Stimulated activated CD4-positive, alpha-beta T cell treated with anti-CD3 and anti-CD28 coated beads, Interleukin-12 subunit alpha, Interleukin-12 subunit beta, amount 100 ng/mL, for 24 hours (primary cell): Measurements from ENCODE around the gene KRT40.
"Not testable (repeated sequence)": the region's sequence is repeated elsewhere in the genome, so short reads cannot be mapped to it uniquely, and the experiment has no call there.

Source experiments
- DNase-seq, 2 experiments: peaks; one replicate each; pipeline ENCODE4 v3.0.0-alpha.2; 2020; ENCODE audit warnings: low read depth in 2 of 2

The KRT40 gene

DNA sequence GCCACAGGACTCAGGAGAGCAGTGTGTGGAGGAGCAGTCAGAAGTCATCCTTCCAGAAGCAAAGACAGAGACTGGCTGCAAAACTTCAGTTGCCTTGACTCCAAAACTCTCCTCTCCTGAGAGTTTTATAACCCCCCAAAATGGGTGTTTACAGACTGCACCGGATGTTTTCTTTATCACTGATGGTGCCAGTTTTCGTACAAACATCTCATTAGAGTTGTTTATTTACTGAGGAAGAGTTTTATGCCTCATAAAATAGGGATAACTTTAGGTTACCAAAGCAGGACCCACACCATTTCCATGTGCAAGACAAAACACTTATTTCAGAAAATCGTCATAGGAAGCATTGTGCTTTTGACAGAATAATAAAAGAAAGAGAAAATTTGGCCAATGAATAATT lies at the start of gene KRT40:
Gene KRT40 (minus strand): TSS at position 101 of the 400 bp plus-strand sequence. CDS start 53 bp downstream, at position 48.
- DNase-seq = no peak

GRCh38 chr17:41029633-41030245 lies 45.6 kb upstream of the KRT40 start, which contains the start of gene KRTAP1-4:
Gene KRTAP1-4 (minus strand): TSS chr17:41030195. CDS start chr17:41030078, 117 bp downstream.
- DNase-seq = no peak

DNA sequence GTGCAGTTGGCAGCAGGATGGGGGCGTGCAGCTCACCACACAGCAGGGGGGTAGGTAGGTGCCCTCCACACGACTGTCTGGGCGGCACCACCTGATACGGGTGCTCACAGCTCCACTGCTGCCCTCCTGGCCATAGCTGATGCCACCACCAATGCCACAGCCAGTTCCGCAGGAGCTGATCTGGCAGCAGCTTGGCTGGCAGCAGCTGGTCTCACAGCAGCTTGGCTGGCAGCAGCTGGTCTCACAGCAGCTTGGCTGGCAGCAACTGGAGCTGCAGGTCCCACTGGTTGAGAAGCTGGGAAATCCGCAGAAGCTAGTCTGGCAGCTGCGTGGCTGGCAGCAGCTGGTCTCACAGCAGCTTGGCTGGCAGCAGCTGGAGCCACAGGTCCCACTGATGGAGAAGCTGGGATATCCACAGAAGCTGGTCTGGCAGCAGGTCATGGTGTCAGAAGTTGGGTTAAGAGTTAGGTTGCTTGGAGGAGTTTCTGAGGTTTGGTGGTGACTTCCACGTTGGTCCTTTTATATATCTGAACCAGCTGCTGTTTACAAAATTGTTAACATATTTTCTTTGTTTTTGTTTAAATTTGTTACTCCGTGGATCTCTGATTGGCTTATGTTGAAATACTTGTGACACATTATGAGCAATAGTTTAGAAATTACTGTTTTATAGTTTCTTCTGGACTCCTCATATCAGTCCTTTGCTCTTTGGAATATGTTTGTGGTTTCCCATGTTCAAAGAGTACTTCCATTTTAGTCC lies 42.8 kb upstream of the KRT40 start, which contains the start of gene KRTAP1-5:
Gene KRTAP1-5 (minus strand): TSS at position 494 of the 757 bp plus-strand sequence. CDS start 53 bp downstream, at position 441.
- DNase-seq = no peak

- no peak for DNase-seq
Observed at GRCh38 chr17:41024697-41025096, 40.6 kb upstream of the KRT40 start.

- DNase-seq = no peak
Observed at GRCh38 chr17:41020336-41020735, 36.2 kb upstream of the KRT40 start.

GRCh38 chr17:41019415-41019814 lies 35.3 kb upstream of the KRT40 start:
- DNase-seq = no peak

DNA sequence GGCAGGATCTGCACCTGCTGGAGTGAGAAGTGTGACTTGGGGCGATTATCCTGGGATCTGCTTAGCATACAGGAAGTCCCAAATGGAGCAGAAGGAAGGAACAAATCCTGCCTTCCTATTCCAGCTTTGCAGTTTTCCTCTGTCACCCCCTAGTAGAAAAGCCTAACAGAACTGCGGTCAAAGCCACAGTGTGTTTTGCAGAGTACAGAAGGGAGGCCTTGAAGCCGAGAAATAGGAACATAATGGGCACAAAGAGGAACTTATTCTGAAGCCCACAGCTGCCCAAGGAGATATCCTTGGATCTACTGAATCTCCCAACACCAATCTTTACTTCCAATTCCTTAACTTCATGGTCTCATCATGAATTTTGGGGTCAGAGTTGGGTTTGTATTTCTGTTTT lies 34.4 kb upstream of the KRT40 start:
- DNase-seq = no peak

- DNase-seq = no peak
Observed at GRCh38 chr17:41016578-41017215, 32.6 kb upstream of the KRT40 start.

GRCh38 chr17:41015454-41015853 lies 31.3 kb upstream of the KRT40 start:
- no peak for DNase-seq

- no peak for DNase-seq
Observed at GRCh38 chr17:41013606-41014005, 29.5 kb upstream of the KRT40 start.

GRCh38 chr17:41013181-41013580 lies 29.1 kb upstream of the KRT40 start:
- no peak for DNase-seq

- DNase-seq = no peak
Observed at GRCh38 chr17:41012326-41013120, 28.4 kb upstream of the KRT40 start.

DNA sequence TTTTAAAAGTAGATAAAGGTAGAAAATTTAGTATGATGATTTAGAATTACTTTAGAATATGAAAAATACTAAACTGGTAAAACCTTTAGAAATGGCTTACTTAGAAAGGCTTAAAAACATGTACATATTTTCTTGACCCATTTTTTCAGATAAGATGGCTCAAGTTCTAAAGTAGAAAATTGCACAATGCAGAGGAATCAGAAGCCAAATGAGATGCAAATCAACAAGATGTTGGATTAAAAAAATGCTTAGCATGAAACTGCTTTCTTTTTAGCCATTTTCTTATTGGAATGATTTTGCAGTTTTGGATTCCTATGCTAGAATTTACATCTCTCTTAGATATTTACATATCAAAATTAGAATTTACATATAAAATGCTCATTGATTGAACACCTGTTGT lies 26.3 kb upstream of the KRT40 start:
- no peak for DNase-seq

GRCh38 chr17:41009936-41010335 lies 25.8 kb upstream of the KRT40 start:
- no peak for DNase-seq

DNA sequence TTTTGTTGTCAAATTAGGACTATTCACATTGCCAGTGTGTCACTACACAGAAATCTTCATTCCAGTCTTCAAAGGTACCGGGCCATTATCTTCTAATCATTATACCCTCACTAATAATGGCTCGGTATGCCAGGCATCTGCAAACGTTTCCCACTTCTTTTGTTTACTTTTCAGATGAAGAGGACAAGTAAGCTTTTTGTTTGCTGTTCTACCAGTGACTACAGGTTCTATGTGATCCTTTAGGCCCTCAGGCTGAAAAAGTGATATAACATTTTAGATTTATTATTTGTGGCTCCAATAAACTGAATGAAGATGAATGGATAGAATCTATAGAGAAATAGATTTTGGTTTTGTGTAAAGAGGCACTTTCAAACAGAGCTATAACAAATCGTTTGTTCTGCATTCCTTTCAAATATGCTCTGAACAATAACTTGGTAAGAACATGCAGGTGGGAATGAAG lies 25.2 kb upstream of the KRT40 start:
- no peak for DNase-seq

DNA sequence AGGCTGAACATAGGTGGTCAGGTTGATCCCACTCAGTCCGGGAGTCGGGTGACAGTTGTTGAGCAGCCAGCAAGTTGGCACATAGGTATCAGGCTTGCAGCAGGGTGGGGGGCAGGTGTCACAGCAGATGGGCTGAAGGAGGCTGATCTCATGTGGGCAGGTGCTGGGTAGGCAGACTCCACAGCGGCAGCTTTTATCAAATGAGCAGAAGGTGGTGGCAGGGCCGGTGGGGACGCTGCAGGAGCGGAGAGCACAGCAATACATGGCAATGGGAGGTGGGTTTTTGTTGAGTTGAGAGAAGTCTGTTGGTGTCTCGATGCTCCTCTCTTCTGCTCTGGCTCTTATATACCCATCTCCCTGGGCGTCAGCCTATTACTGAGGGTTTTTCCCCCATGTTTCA lies 24.7 kb upstream of the KRT40 start, which contains the start of gene KRTAP3-1:
Gene KRTAP3-1 (minus strand): TSS at position 318 of the 400 bp plus-strand sequence. CDS start 54 bp downstream, at position 264.
- no peak for DNase-seq

GRCh38 chr17:41004397-41004796 lies 20.3 kb upstream of the KRT40 start:
- DNase-seq = no peak

DNA sequence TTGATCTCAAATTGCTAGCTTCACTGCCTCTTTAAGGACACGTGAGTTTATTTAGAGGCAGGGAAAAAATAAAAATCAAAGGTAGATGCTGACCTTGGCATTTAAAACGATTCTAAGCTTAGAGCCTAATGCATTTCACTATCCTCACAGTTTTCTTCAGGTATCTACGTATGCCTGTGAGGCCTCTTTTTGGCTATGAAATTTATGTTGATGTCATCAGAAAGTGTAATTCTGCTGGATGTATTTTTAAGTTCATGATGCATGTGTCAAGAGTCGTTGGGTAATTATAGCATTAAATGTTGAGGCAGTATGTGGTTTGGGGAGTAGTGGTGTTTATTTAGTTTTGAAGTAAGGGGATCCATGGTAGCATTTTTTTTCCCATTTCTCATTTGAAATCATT lies 19.8 kb upstream of the KRT40 start:
- no peak for DNase-seq

DNA sequence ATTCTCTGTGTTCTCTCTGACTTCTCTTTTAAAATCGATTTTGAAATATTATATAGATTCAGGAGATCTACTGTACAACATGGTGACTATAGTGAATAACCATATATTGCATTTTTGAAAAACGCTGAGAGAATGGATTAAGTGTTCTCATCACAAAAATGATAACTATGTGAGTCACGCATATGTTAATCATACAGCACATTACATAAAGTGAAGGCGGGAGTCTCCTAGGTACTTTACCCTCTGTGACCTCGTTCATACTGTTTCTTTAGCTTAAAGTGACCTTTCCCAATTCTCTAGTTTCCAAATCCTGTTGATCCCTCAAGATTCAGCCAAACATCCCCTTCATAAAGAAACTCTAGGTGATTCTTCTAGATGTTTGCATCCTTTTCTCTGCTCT lies 18.7 kb upstream of the KRT40 start:
- no peak for DNase-seq

GRCh38 chr17:41001795-41002194 lies 17.7 kb upstream of the KRT40 start:
- no peak for DNase-seq

DNA sequence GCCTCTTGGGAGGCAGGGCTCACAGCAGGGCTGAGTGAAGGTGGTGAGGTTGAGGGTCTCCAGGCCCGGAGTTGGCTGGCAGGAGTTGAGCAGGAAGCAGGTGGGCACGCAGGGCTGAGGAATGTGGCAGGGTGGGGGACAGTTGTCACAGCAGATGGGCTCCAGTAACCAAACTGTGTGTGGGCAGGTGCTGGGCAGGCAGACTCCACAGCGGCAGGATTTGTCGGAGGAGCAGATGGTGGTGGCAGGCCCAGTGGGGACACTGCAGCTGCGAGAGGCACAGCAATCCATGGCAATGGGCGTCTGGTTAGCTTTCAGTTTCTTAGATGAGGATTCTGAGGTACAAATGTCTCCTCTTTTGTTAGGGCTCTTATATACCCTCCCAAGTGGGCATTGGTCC lies 15.4 kb upstream of the KRT40 start, which contains the start of gene KRTAP3-2:
Gene KRTAP3-2 (minus strand): TSS at position 344 of the 400 bp plus-strand sequence. CDS start 53 bp downstream, at position 291.
- not testable (repeated sequence) for DNase-seq
